Activated naive CD4-positive, alpha-beta T cell (primary cell): ENCODE results near the gene TMEM245.
"Not testable (repeated sequence)": the region's sequence is repeated elsewhere in the genome, so short reads cannot be mapped to it uniquely, and the experiment has no call there.

Experiments used
- DNase-seq, 4 experiments: peaks; one replicate each; lab custom pipeline; 2025; lab: John Stamatoyannopoulos, UW

Gene TMEM245

DNA sequence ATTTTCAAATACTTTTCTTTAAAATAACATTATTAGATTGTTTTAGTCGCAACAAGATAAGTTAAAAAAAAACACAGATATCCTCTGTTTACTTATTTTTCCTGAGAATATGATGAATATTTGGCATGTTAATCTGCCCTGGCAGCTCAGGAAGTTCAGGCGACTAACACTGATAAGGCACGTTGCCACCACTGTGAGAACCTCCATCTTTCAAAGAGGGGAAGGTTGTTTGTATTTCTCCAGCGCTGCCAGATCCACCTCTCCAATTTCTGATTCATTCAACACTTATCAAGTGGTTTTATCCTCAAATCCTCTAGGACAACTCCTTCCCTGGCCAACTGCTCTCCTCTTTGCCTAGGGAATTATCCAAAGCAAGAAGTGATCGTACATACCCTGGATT, 128.3 kb downstream of the TMEM245 start:
- no peak for DNase-seq

GRCh38 chr9:108983885-108984284, 135.9 kb downstream of the TMEM245 start:
- DNase-seq, result no peak

DNA sequence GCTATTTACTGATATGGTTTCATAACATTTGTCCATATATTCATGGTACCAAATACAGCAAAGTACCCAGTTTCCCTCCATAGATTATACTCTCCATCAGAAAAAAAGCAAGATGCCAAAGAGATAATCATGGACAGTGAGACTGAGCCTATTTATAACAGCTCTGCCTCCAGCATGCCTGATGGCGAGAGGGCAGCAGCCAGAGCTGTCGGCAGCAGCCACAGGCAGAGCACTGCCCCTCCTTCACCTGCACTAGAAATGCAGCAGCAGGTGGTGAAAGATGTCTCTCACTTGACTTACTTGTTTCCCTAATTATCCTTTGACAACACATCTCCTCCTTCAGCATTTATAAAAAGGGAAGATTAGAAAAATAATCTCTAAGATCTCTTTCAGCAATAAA, 138.9 kb downstream of the TMEM245 start:
- DNase-seq, result no peak

GRCh38 chr9:108978205-108978604, 141.5 kb downstream of the TMEM245 start:
- no peak for DNase-seq

DNA sequence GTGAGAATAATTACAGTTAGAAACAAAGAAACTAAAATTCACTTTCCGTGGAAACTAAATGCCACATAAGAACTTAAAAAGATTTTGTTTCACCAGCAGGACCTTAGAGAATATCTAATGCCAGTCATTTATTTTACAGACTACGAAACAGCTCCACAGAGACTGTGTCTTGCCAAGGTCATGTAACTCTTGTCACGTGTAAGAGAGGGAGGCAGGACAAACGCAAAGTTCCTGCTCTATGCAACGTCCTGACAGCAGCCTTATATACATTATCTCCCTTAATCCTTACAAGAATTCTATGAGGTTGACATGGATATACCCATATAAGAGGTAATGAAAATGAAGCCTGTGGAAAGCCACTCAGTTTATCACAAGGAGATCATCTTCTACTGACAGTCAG, 145.9 kb downstream of the TMEM245 start:
- no peak for DNase-seq

DNA sequence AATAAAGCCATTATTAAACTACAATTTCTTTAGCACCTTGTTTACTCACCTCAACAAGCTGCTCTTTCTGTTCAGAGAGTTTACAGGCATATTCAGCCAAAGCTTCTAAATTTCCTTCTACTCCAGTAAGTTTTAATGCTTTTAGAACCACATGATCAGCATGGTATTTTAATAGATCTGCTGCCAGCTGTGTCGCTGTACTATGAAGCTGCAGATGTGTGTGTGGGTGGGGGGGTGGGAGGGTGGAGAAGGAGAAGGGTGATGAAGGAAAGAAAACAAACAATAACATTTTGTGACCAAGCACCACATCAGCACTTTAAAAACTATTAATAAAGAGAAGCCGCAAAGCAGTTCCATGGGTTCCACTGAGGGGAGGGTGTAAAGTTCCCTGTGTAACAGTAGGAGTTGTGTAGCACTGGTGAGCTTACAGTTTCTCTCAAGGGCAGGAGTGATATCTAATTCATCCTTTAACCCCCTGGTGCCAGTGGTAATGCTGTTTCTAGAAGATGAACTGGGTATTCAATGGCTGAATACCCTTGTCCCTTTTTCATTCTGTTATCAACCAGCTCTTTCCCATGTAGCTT, 147.0 kb downstream of the TMEM245 start:
- no peak for DNase-seq

DNA sequence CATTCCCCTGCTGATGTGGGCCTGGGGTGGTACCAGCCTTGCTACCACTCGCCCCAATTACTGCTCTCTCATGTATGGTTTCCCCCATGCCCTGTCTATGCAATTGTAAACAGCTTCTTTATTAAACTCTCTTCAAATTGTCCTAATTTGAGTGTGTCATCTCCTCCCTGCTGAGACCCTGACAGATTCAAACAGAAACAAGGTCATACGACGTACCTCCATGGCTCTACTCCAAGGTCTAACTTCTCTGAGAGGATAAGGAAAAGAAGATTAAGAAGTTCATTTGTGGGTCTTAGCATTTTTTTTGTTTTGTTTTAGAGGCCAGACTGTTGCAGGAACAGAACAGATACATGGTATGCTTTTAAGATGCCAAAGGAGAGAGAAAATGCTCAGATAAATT, 147.6 kb downstream of the TMEM245 start:
- no peak for DNase-seq

- DNase-seq, result not testable (repeated sequence)
Observed at GRCh38 chr9:108971392-108971791, 148.4 kb downstream of the TMEM245 start.

- DNase-seq, result no peak
Observed at GRCh38 chr9:108967916-108968315, 151.8 kb downstream of the TMEM245 start.
